DMS153 treated with DMSO at 0.1 percent for 48 hours (cell line): ENCODE measurements around the gene UNKL.

ENCODE experiments used
- DNase-seq: peaks from one replicate; lab custom pipeline; 2025; ENCODE audit not compliant: unreplicated experiment; lab: John Stamatoyannopoulos, UW

The UNKL gene

DNA sequence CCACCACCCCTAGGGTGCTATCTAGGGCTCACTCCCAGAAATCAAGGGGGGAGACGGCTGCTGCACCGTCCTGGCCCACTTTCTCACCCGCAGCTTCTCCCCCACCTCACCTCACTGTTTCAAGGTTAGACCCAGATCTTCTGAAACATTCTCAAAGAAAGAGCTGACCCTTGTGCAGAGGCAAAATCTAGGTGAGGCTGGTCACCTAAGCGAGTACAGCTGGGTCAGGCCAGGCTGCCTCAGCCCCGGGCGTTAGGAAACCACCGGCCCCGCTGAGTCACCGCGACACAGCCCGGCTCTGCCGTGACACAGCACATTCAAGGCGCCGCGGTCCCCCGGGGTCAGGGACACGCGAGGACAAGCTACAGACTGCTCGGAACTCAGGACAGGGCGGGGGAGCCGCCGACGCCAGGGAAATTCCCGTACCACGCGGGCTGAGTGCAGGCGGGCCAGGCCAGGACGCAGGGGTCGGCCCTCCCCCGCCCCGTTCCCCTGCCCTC lies 35.6 kb downstream of the UNKL start:
- DNase-seq, result no peak

DNA sequence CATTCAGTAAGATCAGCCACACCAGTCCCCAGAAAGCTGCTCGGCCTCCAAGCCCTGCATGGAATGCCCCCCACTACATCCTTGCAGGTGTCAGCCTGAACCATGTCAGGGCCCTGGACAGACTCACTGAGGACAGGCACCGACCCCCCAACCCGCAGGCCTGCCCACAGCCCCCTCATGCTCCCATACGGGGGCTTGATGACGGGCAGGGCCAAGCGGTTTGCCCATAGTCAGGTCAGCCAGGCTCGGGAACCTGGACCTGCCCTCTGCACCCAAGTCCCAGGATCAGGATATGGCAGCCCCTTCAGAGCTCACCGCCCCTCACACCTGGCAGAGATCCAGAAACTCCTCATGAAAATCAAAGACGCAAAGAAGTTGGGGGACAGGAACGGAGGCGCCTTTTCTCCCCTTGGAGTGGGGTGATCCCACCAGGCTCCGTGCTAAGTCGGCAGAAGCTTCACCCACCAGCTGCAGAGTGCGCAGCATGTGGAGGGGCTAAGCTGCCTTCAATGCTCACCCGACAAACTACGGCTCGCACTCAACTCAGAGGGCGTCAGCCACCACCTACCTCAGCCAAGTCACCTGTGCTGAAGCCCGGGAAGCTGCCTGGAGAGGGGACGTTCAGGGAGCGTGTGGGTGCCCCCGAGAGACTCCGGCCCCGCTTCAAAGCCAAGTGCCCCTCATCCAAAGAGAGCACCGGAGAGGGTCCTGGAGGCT lies 36.3 kb downstream of the UNKL start:
- no peak for DNase-seq

DNA sequence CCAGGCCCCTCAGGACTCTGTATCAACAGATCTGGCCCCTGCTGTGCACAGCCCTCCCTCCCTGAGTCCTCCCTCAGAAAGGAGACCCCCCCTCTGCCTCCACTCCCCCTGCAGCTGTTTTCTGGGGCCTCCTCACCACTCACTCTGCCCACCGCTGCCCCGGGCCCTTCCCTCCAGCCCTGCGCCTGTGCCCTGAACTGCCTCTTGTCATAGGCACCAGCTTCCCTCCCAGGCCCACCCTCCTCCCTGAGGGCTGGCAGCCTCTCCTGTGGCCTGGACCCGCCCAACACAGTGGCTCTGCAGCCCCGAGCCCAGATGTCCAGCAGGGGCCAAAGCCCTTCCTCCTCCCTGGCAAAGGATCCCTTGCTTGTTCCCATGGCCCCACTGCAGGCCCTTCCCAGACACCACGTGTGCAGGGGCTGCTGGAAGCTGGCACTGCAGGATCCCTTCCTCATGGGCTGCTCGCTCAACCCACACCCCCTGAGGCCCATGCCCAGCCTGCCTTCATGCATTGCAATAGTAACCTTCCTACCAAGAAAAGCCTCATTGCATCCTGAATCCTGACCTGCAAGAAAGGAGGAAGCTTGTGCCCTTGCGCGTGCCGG lies 37.0 kb downstream of the UNKL start:
- no peak for DNase-seq

DNA sequence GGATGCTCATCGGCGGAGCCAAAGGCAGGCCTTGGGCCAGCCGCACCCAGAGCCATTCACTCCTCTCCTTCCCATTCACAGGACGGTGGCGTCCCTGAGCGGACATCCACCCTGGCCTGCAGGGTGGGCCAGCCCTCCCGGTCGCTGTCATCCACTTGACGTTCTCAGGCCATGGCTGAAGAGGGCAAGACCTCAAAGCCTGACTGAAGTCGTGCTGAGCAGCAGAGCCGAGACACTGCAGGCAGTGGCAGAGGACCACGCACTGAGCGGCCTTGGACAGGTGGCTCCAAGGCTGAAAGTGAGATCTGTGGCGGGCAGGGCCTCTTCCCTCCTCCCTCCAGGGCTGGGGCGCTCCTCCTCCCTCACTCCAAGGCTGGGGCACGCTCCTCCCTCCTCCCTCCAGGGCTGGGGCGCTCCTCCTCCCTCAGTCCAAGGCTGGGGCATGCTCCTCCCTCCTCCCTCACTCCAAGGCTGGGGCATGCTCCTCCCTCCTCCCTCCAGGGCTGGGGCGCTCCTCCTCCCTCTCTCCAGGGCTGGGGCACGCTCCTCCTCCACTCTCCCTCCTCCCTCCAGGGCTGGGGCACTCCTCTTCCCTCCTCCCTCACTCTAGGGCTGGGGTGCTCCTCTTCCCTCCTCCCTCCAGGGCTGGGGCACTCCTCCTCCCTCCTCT lies 38.6 kb downstream of the UNKL start:
- no peak for DNase-seq

DNA sequence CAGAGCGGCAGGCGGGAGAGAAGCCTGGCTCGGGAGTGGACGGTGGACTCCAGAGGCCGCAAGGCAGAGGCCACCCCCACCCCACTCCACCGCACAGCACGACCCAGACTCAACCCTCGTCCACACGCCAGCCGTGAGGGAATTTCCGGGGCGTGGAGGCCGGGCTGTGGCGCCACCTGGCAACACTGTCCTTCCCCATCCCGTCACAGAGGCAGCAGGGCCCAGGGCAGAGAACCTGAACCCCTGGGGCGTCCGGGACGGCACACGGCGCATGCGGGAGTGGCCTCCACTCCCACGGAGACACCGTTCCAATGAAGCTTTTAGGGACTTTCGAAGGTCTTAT lies 39.2 kb downstream of the UNKL start:
- no peak for DNase-seq

DNA sequence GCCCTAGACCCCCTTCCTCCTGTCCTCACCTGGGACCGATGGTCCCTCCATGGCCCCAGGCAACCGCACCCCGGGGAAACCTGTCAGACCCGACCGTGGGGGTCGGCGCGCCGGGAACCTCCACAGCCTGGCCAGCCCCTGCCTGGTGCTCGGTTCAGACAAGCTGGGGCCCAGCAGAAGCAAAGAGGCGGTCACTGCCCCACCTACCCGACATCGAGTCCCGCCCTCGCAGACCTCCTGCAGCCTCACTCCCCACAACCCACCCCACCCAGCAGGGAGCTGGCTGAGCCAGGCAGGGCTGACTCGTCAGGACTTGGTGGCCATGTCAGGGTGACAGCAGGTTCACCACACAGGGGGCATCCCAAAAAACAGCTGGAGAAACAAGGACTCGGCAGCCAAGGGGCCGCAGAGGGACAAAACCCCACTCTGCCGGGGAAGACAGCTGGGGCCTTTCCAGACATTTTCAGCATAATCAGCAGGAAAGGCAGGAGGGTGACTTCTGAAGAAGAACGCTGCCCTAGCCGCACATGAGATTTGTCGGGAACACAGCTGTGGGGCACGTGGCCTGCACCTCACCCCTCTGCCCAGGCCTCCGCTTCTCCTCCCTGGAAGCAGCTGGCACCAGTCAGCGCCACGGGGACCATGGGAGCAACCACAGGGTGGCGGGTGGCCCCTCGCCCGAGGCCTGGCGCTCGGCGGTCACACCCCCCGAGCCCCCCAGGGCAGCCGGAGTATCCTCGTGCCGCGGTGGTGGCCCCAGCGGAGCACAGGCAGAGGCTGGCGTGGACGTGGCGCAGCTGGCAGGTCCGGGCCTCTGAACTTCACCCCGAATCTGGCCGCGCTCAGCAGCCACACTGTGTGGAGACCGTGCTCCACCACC lies 39.8 kb downstream of the UNKL start:
- no peak for DNase-seq

DNA sequence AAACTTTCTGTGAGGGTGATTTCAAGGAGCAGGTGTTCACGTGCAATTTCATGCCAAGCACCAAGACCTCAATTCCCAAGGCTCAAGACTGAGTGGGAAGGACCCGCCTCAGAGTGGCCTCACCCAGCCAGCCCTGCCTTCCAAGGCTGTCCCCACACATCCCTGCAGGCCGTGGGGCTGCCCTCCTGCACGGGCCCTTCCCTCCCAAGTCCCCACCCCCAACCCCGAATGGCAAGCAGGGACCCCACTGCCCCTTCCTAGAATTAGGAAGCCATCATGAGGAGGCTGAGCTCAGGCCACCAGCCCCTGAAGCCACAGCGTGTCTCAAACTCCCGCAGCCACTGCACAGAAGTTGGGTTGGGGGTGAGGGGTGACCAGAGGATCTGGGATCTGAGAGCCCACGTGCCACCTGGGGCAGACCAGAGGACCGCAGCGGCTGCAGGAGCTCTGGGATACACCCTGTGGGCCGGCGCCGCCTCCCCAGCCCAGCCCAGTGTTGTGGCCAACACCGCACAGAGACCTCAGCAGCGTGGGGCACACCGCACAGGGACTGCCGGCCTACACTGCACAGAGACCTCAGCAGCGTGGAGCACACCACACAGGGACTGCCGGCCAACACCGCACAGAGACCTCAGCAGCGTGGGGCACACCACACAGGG lies 42.1 kb downstream of the UNKL start:
- no peak for DNase-seq

DNA sequence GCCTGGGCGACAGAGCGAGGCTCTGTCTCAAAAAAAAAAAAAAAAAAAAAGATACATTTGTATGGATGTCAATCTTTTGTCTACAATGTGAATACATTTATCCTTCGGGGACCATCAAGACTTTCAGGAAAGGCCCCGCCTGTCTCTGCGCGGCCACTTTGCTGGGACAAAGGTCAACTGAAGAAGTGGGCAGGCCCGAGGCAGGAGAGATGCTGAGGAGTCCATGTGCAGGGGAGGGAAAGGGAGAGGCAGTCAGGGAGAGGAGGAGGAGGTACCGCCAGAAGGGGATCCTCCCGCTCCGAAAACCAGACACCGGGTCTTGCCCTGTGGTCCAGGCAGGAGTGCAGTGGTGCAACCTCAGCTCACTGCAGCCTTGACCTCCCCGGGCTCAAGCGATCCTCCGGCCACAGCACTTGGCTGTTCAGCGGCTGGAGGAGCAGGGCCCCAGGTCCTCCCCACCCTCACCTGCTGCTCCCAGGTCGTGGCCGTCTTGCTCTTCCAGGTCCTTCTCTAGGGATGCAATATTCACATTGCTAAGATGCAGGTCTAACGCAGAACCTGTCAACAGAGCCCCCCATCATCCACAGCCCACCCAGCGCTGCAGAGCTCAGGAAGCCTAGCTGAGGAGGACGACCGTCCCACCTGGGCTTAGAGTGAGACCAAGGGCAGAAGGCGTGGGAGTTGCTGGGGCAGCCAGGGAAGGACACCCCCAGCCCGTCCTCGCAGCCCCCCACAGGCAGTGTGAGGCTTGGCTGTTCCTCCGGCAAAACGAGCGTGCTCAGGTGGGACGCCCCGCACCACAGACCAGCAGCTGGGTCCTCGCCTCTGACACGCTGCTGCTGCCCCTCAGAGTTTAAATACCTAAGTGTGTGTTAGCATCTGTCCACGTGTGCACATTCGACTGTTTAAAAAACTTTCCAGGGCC lies 43.2 kb downstream of the UNKL start:
- no peak for DNase-seq

DNA sequence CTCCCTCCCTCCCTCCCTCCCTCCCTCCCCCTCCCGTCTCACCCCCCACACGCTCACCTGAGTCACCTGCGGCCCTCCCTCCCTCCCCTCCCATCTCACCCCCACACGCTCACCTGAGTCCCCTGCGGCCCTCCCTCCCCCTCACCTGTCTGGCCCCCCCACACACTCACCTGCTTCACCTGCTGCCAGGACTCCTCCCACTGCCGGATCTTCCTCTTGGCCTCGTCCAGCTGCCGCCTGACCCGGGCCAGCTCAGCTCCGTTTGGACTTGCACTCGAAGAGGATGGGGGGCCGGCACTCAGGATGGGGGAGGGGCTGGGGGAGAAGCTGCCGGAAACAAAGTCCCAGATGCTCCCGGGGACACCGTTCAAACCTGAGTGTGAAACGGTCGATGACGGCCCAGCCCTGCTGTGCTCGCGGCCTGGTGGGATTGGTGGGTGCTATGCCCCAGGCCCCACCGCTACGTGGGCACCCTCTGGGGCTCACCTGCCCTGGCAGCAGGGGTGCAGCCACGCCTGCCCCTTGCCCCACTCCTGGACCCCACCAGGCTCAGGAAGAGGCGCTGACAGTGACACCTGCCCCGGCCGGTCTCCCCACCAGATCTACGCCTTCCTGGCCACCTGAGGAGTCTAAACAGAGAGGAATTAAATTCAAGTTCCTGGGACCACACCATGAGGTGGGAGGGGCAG lies 46.9 kb downstream of the UNKL start:
- DNase-seq, result peak; percentile 12

DNA sequence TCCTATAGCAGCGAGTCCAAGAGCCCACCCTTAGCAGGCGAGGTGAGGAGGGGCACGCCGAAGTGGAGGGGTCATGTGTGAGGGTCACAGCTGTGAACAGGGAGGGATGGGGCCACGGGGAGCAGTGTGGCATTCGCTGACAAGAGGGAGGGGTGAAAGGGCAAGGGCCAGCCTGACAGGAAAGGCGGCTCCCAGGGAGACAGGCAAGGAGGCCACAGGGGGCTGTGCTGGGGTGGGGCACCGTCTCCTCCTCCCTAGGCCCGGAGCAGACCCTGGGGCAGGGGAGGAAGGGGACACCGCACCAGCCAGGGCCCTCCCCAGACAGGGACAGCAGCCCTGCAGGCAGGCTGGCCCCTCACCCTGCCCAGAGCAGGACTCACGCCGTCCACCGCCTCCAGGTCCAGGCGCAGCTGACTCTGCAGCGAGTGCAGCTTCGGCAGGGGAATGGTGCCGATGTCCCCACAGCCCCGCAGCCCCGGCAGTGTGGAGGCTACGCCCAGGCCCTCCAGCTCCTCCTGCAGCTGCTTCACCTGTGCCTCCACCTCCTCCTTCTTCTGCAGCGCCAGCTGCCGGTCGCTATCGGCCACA lies 47.7 kb downstream of the UNKL start:
- DNase-seq, result peak; percentile 22

DNA sequence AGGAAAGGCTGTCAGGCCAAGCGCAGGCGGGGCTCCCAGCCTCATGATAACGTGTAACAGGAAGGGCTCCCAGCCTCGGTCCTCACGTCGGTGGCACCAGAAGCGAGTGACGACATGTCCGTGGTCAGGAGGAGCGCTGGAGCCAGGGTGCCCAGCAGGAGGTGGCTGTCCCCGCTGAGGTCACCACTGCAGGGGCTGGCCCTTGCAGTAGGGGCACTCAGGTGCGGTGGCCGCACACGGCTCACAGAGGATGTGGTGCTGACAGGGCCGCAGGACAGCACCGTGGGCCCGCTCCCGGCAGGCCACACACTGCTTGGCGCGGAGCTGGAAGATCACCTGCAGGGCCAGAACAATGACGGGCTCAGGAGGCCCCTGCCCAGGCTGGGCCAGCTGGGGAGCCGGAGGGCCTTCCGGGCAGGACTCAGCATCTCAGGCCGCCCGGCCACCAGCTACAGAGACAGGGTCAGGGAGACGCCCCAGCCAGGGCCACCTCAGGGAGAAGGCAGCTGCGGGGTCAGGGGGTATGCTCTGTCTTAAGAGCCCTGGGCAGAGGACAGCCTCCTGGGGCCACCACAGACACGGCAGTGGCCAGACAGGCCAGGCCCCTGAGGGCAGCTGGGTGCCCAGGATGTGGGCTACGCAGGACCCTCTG lies 48.3 kb downstream of the UNKL start:
- DNase-seq, result no peak

DNA sequence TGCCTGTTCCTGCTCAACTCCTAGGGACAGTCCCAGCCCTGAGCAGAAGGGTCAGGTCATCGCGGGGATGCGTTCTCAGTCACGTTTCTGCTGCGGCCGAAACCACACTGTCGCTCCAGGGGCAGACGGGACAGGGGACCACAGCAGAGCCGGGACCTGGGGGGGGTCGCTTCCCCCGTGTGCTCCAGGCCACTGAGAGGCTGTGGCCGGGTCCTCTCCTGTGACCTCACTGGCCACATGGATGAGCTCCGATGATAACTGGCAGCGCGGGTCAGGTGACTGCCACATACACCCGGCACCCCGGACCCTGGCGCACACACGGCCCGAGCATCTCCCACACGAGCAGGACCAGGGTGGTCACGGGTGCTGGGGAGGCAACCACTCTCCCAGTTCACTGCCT lies 50.0 kb downstream of the UNKL start:
- no peak for DNase-seq

DNA sequence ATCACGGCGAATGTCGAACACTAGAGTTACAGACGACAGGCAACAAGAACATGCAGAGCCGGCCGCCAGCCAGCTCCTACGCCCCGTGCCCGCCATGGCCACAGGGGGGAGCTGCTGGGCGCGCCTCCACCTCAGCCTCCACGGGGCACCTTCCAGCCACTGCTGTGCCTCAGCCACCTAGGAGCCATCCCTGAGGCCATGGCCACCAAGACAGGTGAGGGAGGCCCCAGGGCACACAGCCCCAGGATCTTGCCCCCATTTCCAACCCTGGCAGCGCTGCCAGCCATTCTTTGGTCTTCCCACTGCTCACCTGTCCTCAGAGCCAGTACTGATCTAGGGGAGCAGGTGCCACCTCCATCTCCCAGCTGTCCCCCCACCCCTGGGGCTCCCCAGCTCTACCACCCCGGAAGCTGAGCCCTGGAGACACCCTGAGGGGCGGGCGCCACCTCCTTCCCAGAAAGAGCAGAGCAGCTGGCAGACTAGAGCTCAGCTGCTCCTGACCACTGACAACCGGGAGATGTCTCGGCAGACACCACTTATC lies 50.9 kb downstream of the UNKL start:
- DNase-seq, result peak; percentile 17

DNA sequence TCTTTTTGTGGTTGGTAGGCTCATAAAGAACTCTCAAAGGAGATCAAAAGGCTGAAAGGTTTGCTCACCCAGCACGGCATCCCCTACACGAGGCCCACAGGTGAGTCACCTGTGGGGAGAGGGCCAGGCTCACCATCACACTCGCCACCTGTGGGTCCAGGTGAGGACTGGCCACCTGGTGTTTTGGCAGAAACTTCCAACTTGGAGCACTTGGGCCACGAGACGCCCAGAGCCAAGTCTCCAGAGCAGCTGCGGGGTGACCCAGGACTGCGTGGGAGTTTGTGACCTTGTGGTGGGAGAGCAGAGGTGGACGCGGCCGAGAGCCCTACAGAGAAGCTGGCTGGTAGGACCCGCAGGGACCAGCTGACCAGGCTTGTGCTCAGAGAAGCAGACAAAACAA lies 51.7 kb downstream of the UNKL start:
- DNase-seq, result no peak

DNA sequence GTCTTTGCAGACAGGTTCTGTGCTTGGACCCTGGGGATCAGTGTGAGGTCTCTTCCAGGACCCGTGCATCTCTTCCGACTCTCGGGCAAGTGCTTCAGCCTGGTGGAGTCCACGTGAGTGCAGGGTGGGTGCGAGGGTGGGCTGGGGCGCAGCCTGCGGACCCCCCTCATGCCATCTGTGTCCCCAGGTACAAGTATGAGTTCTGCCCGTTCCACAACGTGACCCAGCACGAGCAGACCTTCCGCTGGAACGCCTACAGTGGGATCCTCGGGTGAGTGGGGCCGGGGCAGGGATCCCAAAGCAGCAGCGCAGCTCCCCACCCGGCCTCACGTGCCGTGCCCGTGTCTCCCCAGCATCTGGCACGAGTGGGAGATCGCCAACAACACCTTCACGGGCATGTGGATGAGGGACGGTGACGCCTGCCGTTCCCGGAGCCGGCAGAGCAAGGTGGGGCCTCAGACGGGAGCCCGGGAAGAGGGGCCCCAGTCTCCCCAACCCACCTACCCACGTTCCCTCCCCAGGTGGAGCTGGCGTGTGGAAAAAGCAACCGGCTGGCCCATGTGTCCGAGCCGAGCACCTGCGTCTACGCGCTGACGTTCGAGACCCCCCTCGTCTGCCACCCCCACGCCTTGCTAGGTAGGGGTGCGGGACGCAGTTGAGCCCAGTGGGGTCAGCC lies 52.7 kb downstream of the UNKL start:
- DNase-seq, result no peak

DNA sequence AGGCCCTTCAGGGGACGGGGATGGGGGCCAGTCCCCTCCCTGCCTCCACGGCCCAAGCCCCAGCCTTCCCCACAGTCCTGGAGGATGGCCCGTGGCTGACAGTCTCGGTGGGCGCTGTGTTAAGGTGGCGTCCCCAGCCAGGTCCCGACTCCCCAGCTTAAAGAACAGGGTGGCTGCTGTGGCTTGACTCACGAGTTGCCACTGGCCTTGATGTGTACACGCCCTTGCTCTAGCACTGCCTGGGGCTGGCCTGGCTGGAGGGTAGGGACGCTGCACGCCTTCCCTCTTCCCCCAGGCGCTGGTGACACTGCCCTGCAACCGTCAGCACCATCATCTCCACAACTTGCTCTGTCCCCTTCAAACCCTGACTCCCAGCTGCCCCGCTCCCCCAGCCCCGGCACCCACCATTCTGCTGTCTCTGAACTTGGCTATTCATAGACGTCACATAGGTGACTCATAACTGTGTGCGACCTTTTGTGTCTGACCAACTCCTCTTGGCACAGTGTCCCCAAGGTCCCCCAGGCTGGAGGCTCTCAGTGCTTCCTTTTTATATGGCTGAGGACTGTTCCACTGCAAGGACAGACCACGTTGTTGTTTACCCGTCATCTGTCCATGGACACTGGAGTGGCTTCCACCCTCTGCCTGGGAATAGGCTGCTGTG lies 56.5 kb downstream of the UNKL start:
- no peak for DNase-seq
